Liver (tissue), 9 donors: ENCODE measurements around the gene RIC1. TPM values are rescaled to one million over a fixed set of nuclear protein-coding genes. Genes with fewer than 3 reads are reported as not detected.

Source experiments
- DNase-seq: peaks from one replicate; pipeline ENCODE4 v3.0.0-alpha.2; 2017; ENCODE audit warnings: low spot score
- H3K27ac ChIP-seq, 2 donors: one replicate each; pipeline ENCODE4 v1.7.0; 2013; ENCODE audit warnings: inconsistent platforms in 2 of 2, low read length in 2 of 2, control low read depth in 1 of 2, low read depth in 1 of 2, mild to moderate bottlenecking in 1 of 2
- H3K27me3 ChIP-seq, 4 donors: one replicate each; pipeline versions ENCODE4 v1.6.1 to v1.7.0; 2013; ENCODE audit warnings: low read length in 3 of 4, inconsistent platforms in 1 of 4, mild to moderate bottlenecking in 1 of 4, moderate library complexity in 1 of 4; ENCODE audit not compliant: control insufficient read depth in 4 of 4, insufficient read depth in 4 of 4
- H3K36me3 ChIP-seq, 4 donors: one replicate each; pipeline versions ENCODE4 v1.6.1 to v1.7.0; 2013; ENCODE audit warnings: low read length in 3 of 4, mild to moderate bottlenecking in 3 of 4, low read depth in 1 of 4, moderate library complexity in 1 of 4; ENCODE audit not compliant: control insufficient read depth in 4 of 4, insufficient read depth in 3 of 4
- H3K4me1 ChIP-seq, 4 donors: one replicate each; pipeline versions ENCODE4 v1.6.1 to v1.7.0; 2013; ENCODE audit warnings: low read length in 3 of 4, mild to moderate bottlenecking in 3 of 4, moderate library complexity in 1 of 4; ENCODE audit not compliant: control insufficient read depth in 4 of 4, insufficient read depth in 4 of 4
- H3K4me3 ChIP-seq, 3 donors: one replicate each; pipeline versions ENCODE4 v1.6.1 to v1.7.0; 2013; ENCODE audit warnings: low read length in 3 of 3, control low read depth in 1 of 3, low read depth in 1 of 3, mild to moderate bottlenecking in 1 of 3
- H3K9ac ChIP-seq, 2 donors: one replicate each; pipeline ENCODE4 v1.7.0; 2013; ENCODE audit warnings: low read length in 2 of 2, mild to moderate bottlenecking in 2 of 2, moderate library complexity in 2 of 2, control low read depth in 1 of 2, low read depth in 1 of 2
- H3K9me3 ChIP-seq, 4 donors: one replicate each; pipeline versions ENCODE4 v1.6.1 to v1.7.0; 2013; ENCODE audit warnings: low read length in 3 of 4; ENCODE audit not compliant: control insufficient read depth in 4 of 4
- FOXA2 ChIP-seq: IDR thresholded peaks from 2 replicates; pipeline ENCODE4 v1.6.1; 2016; ENCODE audit warnings: antibody characterized with exemption
- GABPA ChIP-seq, 2 donors: IDR thresholded peaks in 1 of 2; conservative IDR thresholded peaks in 1 of 2; 2 replicates each; pipeline ENCODE4 v1.6.1; 2016; ENCODE audit warnings: antibody characterized with exemption in 2 of 2, mild to moderate bottlenecking in 1 of 2, moderate library complexity in 1 of 2
- HNF4A ChIP-seq, 2 donors: conservative IDR thresholded peaks; 2 replicates each; pipeline ENCODE4 v1.6.1; 2016; ENCODE audit warnings: antibody characterized with exemption in 2 of 2, mild to moderate bottlenecking in 2 of 2
- HNF4G ChIP-seq: IDR thresholded peaks from 2 replicates; pipeline ENCODE4 v1.6.1; 2016; ENCODE audit warnings: antibody characterized with exemption
- JUND ChIP-seq, 2 donors: IDR thresholded peaks; 2 replicates each; pipeline ENCODE4 v1.6.1; 2016; ENCODE audit warnings: antibody characterized with exemption in 2 of 2
- RAD21 ChIP-seq, 2 donors: IDR thresholded peaks; 2 replicates each; pipeline ENCODE4 v1.6.1; 2016; ENCODE audit warnings: antibody characterized with exemption in 2 of 2, mild to moderate bottlenecking in 2 of 2
- RXRA ChIP-seq, 2 donors: IDR thresholded peaks; 2 replicates each; pipeline ENCODE4 v1.6.1; 2017 to 2018; ENCODE audit warnings: antibody characterized with exemption in 2 of 2, mild to moderate bottlenecking in 1 of 2
- TAF1 ChIP-seq: conservative IDR thresholded peaks from 2 replicates; pipeline ENCODE4 v1.6.1; 2016; ENCODE audit warnings: antibody characterized with exemption, mild to moderate bottlenecking
- YY1 ChIP-seq: IDR thresholded peaks from 2 replicates; pipeline ENCODE4 v1.6.1; 2016; ENCODE audit warnings: antibody characterized with exemption, mild to moderate bottlenecking
- WGBS: extraction: QIAGEN DNeasy Blood & Tissue Kit; methylation state at CpG from one replicate; pipeline ENCODE4 v1.1.7; 2013; 5-methylcytosine and 5-hydroxymethylcytosine counted together
- polyA plus RNA-seq, 2 donors: library from polyadenylated mRNA; stranded (reverse) in 1 of 2; unstranded in 1 of 2; fragments of 200-250 nt in 1 of 2; fragments of >200 nt in 1 of 2; fragmentation: Nextera tagmentation in 1 of 2; extraction: Ambion mirVana in 1 of 2; gene quantifications; one replicate each; pipeline versions ENCODE4 v1.2.1 to v1.2.3, GENCODE V29; 2013 to 2015
- total RNA-seq, 2 donors: library from RNA; depleted of rRNA; stranded (reverse); fragments of >200 nt; gene quantifications; one replicate each; pipeline ENCODE4 v1.2.3, GENCODE V29; 2014
- TF ChIP-seq, protein P1 (sequence below): IDR thresholded peaks from 2 replicates; pipeline ENCODE4 v1.6.1; 2016; ENCODE audit warnings: antibody characterized with exemption, mild to moderate bottlenecking
- TF ChIP-seq, protein P2 (sequence below): IDR thresholded peaks from 2 replicates; pipeline ENCODE4 v1.6.1; 2016; ENCODE audit warnings: antibody characterized with exemption
- TF ChIP-seq, protein P3 (sequence below): IDR thresholded peaks from 2 replicates; pipeline ENCODE4 v1.6.1; 2016; ENCODE audit warnings: antibody characterized with exemption
- TF ChIP-seq, protein P4 (sequence below): IDR thresholded peaks from 2 replicates; pipeline ENCODE4 v1.6.1; 2016; ENCODE audit warnings: antibody characterized with exemption
- donor health status: healthy.
- donor health status: healthy.
- donor health status: healthy.
- donor health status: healthy.
- donor health status: healthy.

RIC1 gene
- total and polyA plus RNA-seq, 4 donors: 4.1 to 25.8 (median 9.8) TPM

DNA sequence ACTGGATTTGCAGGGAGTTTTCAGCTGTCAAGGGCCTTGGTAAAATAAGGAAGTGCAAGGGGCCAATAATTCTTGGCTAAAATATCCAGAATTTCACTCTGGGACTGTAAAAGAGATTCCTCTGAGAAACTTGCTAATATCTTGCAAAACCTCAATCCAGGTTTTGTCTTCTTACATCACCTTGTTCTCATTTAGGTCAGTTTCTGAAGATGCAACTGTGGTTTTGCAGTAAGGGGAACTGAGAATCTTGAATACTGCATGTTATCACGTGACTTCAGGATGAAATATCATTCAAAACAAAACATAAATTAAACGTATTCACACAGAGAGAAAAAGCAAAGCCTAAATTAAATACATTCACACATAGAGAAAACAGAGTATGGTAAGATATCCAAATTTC, 35.0 kb upstream of the RIC1 start:
- DNase-seq: no peak
- Histone ChIP-seq H3K27ac (no peak overlapping the region), H3K4me3 (no peak overlapping the region), H3K27me3 (no peaks in the 10 kb centered on the region), H3K36me3 (no peaks in the 10 kb centered on the region), H3K9ac (no peak overlapping the region), H3K9me3 (no peaks in the 10 kb centered on the region), H3K4me1 (no peaks in the 10 kb centered on the region)
- WGBS: 77% methylated on average over 2 of the region's 2 CpGs
- no peak for TF ChIP-seq GABPA (IDR thresholded peaks at IDR 0.05 in 1 of 2, conservative IDR thresholded peaks at IDR 0.05 in 1 of 2)
- TF ChIP-seq HNF4A (conservative IDR thresholded peaks at IDR 0.05): no peak
- no peak for TF ChIP-seq RAD21 (IDR thresholded peaks at IDR 0.05)
- no peak for TF ChIP-seq RXRA (IDR thresholded peaks at IDR 0.05)
- TF ChIP-seq HNF4G: no peak
- TF ChIP-seq, protein P1, sequence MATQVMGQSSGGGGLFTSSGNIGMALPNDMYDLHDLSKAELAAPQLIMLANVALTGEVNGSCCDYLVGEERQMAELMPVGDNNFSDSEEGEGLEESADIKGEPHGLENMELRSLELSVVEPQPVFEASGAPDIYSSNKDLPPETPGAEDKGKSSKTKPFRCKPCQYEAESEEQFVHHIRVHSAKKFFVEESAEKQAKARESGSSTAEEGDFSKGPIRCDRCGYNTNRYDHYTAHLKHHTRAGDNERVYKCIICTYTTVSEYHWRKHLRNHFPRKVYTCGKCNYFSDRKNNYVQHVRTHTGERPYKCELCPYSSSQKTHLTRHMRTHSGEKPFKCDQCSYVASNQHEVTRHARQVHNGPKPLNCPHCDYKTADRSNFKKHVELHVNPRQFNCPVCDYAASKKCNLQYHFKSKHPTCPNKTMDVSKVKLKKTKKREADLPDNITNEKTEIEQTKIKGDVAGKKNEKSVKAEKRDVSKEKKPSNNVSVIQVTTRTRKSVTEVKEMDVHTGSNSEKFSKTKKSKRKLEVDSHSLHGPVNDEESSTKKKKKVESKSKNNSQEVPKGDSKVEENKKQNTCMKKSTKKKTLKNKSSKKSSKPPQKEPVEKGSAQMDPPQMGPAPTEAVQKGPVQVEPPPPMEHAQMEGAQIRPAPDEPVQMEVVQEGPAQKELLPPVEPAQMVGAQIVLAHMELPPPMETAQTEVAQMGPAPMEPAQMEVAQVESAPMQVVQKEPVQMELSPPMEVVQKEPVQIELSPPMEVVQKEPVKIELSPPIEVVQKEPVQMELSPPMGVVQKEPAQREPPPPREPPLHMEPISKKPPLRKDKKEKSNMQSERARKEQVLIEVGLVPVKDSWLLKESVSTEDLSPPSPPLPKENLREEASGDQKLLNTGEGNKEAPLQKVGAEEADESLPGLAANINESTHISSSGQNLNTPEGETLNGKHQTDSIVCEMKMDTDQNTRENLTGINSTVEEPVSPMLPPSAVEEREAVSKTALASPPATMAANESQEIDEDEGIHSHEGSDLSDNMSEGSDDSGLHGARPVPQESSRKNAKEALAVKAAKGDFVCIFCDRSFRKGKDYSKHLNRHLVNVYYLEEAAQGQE: no peak
- TF ChIP-seq, protein P2, sequence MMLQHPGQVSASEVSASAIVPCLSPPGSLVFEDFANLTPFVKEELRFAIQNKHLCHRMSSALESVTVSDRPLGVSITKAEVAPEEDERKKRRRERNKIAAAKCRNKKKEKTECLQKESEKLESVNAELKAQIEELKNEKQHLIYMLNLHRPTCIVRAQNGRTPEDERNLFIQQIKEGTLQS: no peak
- TF ChIP-seq FOXA2: no peak
- TF ChIP-seq, protein P3, sequence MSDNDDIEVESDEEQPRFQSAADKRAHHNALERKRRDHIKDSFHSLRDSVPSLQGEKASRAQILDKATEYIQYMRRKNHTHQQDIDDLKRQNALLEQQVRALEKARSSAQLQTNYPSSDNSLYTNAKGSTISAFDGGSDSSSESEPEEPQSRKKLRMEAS: no peak

DNA sequence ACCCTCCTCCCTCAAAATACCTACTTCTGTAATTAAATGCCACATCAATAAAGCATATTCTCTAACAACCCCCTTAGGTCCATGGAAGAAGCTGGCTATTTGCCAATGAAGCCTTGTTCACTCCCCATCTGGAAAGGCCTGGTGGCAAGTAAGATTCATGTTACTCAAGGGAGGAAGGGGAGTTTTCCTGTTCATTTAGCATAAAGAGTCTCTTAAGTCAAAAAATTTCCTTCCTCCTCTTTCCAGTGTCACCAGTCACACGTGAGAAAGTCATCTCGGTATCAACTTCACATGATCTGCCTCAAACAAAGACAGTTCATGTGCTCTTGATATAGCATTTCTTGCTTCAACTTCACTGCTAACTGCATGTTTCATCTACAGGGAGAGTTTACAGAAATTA, 32.7 kb upstream of the RIC1 start:
- 61% methylated on average over 2 of the region's 2 CpGs for WGBS
- Histone ChIP-seq H3K9ac (no peak overlapping the region), H3K36me3 (no peaks in the 10 kb centered on the region), H3K9me3 (no peaks in the 10 kb centered on the region), H3K27ac (no peak overlapping the region), H3K4me3 (no peak overlapping the region), H3K4me1 (peaks cover 0 to 5% (median 0%) of the 10 kb centered on the region in 4 donors), H3K27me3 (no peaks in the 10 kb centered on the region)
- TF ChIP-seq FOXA2 (no peak), JUND (IDR thresholded peaks at IDR 0.05) (no peak), TAF1 (no peak), YY1 (no peak), HNF4A (conservative IDR thresholded peaks at IDR 0.05) (no peak)
- TF ChIP-seq, protein P4, sequence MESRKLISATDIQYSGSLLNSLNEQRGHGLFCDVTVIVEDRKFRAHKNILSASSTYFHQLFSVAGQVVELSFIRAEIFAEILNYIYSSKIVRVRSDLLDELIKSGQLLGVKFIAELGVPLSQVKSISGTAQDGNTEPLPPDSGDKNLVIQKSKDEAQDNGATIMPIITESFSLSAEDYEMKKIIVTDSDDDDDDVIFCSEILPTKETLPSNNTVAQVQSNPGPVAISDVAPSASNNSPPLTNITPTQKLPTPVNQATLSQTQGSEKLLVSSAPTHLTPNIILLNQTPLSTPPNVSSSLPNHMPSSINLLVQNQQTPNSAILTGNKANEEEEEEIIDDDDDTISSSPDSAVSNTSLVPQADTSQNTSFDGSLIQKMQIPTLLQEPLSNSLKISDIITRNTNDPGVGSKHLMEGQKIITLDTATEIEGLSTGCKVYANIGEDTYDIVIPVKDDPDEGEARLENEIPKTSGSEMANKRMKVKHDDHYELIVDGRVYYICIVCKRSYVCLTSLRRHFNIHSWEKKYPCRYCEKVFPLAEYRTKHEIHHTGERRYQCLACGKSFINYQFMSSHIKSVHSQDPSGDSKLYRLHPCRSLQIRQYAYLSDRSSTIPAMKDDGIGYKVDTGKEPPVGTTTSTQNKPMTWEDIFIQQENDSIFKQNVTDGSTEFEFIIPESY: no peak
- TF ChIP-seq, protein P2: no peak
- DNase-seq: no peak
